ENCODE results near the gene GFPT2.

GFPT2 gene

GRCh38 chr5:180332861-180333260 lies 20.3 kb downstream of the GFPT2 start:
- no peak for DNase-seq

GRCh38 chr5:180332051-180332517 lies 21.1 kb downstream of the GFPT2 start:
- no peak for DNase-seq

GRCh38 chr5:180331647-180331950 lies 21.5 kb downstream of the GFPT2 start:
- DNase-seq = no peak

DNA sequence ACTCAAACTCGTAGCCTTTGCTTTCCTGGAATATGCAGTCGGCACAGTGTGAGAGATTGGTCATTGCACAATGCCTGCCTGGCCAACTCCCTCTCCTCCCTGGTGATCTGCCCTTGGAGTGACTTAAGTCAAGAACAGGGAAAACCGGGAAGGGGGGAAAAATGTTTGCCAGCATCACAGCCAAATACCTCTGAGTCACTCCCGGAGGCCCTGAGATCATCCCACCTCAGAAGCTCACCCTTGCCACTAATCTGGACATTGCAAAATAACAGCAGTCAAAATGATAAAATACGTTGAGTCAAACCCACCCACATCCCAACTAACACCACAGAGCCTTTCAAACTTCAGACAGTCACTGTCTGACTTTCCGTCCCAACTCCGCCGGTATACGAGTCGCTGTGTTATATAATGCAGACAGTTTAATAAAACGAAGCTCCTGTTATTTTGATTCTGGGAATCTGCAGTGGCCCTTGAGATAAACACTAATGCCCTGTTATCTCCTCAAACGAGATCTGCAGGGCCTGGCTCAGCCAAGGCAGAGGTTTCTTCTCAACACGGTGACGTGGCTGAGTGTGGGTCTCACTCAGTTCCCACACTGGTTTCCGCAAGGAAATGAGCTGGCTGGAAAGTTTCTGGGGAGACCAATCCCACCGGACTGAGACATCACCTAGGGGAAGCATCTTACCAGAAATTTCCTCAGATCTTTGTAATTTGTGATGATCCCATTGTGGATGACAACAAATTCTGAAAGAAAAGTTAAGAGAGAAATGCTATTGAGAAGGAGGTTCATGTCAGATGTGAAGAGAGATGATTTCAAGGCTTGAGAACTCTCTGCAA lies 22.1 kb downstream of the GFPT2 start:
- DNase-seq = no peak

DNA sequence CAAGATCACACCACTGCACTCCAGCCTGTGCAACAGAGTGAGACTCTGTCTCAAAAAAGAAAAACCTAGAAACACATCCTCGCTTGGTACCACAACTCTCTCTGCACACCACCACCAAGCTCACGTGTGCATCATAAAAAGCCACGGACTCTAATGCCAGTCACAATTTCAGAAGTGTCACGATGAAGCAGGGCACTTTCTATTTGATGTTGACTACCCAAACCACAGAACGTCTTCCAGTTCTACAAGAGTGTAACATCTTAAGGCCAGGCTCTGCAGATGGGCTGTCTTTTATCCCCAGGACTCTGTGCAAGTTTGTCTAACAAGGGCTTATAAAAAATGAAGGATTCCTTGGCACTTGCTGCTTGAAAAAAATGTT lies 22.9 kb downstream of the GFPT2 start:
- no peak for DNase-seq

DNA sequence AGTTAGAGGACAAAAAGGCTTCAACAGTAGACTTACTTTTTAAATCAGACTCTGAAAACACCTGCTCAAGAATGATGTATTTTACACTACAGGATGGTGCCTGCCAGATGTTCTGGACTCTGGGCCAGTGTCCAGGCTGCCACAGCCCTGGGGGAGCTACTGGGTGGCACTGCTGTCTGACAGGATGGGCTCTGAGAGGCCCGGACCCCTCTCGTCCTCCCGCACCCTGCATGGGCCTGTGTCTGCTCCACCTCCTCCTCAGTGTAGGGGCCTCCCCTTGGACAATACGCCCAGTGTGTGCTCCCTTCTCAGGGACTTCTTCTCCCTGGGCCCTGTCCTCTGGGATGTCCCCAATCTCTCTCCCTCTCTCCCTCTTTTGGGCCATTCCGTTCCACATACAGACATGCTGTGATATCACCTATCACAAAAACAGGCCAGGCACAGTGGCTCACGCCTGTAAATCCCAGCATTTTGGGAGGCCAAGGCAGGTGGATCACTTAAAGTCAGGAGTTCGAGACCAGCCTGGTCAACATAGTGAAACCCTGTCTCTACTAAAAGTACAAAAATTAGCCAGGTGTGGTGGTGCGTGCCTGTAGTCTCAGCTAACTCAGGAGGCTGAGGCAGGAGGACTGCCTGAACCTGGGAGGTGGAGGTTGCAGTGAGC lies 23.4 kb downstream of the GFPT2 start:
- DNase-seq = no peak

GRCh38 chr5:180329138-180329435 lies 24.0 kb downstream of the GFPT2 start:
- DNase-seq = no peak

DNA sequence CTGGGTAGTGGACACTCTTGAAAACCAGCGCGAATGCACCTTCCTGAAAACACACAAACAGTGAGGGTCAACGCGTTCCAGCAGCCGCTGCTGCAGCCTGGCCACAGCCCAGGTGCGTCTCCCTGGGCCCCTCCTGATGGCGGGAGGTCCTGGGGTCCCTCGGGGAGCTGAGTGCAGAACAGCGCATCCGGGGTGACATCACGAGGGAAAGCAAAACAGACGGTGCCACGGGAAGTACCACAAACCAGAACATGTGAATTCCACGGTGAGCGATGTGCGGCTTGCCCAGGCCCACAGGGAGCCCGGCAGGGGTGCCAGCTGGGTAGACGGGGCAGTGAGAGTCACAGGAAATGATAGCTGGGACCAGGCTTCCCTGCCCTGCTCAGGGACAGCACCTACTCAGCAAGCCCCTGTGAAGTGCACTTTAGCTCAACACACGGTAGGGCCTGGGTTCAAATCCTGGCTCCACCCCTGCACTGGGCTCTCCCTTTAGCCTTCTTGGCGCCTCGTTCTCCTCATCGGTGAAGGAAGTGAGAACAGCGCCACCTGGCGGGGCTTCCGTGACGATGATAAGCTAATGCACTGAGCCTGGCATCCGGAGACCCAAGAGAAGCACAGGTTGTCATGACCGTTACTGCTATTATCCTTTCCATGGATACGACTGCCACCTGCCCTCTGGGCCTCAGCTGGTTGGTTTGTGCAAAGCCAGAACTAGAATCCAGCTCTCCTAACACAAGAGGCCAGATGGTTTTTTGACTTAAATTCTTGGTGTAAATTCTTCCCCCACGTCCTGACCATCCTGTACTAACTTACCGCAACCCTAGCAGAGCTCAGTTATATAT lies 24.6 kb downstream of the GFPT2 start:
- DNase-seq = peak; percentile 74

GRCh38 chr5:180326989-180327565 lies 26.1 kb downstream of the GFPT2 start:
- no peak for DNase-seq

DNA sequence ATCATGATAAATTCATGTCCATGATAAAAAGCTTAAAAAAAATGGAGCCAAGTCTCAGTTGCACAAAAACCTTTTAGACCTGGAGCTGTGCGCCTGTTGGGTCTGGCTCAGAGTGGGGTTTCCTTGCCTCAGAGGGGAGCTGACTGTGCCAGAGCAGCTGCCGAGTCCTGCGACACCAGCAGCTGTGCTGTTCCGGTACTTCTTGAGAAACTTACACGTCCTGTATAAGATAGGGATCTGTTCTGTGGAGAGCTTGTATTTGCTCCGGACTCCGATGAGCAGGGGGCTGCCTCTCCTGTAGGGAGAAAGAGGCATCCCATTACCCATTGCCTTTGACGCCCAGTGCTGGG lies 28.6 kb downstream of the GFPT2 start:
- DNase-seq = no peak

DNA sequence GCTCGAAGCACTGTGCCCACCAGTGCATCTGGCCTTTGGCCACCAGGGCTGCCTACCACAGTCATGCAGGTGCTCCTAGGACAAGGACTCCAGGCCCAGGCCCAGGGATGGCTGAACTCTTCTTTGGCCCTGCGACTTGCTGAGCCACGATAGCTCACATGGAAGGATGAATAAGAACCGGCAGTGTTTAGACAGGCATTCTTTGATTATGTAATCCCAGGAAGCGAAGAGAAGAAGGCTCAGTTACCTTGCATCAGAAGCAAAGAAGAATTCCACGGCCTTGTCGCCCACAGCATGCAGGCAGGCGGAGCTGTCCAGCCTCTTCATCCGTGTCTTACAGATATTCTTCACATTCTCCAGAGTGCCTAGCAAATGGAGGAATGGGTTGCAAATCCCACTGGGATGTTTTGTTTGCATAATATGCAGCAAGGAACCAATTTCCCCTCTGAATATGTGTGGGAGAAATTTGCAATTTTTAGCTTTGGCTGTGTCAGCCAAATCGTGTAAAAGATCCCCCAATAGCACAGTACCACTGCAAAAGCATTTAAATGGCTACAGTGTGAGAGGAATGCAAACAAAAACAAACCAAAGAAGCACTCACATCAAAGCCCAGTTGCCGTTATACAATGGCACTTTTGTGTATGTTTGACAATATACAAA lies 29.1 kb downstream of the GFPT2 start:
- no peak for DNase-seq

GRCh38 chr5:180323160-180323559 lies 30.0 kb downstream of the GFPT2 start:
- DNase-seq = no peak

GRCh38 chr5:180318456-180319089 lies 34.6 kb downstream of the GFPT2 start:
- no peak for DNase-seq

DNA sequence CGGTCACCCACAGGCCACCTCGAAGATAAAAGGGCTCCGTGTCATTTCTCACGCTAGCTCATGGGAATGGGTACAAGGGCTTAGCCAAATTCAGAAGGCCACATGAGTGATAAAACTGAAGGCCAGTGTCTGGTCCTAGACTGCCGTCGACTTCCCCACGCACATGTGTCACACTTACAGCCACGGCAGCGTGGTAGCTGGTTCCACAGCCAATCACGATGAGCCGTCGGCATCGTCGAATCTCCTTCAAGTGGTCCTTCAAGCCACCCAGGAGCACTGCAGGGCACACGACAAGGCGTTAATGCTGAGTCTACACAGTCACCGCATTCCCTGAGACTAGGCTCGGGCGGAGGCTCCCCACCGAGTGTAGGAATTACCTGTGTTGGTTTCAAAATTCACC lies 36.5 kb downstream of the GFPT2 start:
- no peak for DNase-seq

GRCh38 chr5:180315762-180316212 lies 37.3 kb downstream of the GFPT2 start:
- DNase-seq = peak; percentile 62

GRCh38 chr5:180313677-180314505 lies 39.2 kb downstream of the GFPT2 start:
- DNase-seq = peak; percentile 46

DNA sequence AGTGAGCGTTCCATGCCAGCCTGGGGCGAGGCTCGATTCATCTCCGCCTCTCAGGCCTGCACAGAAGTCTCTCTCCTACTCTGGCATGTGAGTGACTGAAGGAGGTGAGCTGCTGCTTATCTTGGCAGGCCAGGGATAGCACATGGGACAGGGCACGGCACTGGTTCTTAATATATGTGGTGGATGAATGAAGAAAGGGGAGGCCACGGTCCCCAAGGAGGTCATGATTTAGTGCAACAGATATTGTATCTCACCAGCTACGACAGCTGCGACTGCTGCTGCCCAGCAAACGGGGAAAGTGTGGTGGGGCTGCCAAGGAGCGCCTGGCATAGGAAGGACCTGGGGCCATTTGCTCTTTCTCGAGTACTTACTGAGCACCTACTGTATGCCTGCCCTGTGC lies 41.9 kb downstream of the GFPT2 start:
- DNase-seq = no peak

DNA sequence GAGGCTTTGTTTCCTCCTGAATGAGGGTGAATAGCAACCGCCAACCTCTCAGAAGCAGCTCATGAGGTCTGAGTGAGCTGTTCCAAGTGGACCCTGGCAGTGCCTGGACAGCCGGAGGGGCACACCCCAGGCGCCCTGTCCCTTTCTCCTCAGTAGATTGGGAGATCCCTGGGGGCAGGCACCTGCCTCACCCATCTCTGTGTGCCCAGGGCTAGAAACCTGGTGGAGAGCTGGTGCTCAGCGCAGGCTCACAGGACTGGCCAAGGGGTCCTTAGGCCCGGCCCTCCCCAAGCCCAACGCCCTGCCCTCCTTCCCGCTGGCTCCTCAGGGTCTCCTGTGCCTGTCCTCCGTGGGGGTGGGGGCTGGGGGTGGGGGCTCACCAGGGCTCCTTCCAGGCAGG lies 46.3 kb downstream of the GFPT2 start:
- DNase-seq = no peak

DNA sequence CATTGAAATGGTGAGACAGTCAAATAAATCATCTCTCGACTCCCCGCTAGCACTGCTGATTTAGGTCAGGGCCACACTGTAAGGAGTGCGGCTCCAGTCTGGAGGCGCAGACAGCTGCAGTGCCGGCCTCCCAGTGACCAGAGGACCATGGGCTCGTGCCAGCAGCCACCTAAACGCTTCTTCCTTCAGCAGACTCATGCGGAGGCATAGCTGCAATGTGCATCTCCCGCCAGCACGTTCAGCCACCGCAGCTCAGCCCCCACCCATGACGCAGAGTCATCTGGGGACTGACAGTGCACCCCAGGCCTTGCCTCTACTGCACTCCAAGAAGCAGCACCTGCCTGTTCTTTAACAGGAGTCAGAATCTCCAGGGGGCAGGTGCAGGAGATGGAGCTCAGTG lies 47.7 kb downstream of the GFPT2 start:
- DNase-seq = no peak

DNA sequence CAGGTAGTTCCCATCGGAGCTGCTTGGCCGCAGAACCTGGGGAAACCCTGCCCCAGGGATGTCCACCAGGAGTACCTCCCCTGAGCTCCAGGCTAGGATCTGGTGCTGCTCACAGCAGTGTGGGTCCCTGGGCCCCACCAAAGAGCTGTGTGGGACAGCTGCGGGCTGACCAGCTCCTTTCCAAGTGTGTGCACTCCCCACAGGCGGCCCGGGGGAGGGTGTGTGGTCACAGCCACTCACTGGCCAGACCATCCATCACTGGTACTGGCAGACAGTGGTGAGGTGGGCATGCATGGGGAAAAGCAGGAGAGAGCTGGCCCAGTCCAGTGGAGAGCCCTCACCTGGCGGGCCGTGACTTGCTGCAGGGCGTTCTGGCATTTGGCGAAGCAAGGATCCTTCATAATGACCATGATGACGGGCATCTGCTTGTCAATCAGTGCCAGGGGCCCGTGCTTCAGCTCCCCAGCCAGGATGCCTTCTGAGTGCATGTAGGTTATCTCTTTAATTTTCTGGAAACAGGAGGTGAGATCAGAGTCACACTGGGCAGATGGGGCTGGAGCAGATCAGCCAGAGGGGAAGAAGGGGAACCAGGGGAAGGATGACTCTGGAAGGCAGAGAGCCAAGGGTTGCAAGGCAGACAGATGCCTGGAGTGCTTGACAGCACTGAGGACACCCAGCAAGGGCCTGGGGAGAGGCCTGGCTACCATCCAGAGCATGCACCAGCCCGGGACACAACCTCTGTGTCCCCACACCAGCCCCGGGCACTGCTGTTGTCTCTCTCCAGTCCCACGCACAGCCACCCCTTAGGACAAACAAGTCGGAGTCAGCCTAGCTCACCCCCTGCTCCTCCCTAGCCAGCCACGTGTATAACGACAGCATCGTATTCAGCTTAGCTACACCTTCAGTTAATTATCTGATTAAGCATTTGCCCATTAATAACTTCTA lies 48.4 kb downstream of the GFPT2 start:
- no peak for DNase-seq

DNA sequence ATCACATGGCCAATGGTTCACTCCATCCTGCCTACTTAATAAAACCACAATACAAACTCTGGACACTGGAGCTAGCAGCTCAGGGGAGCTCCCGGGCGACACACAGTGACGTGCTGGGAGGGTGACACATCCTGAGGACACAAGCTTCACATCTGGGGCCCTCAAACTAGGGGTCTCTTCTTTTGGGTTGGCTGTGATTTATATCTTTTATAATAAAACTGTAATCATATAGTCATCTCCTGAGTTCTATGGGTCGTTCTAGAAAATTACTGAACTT lies 49.2 kb downstream of the GFPT2 start:
- no peak for DNase-seq

Measured in activated CD4-positive, alpha-beta T cell treated with anti-CD3 and anti-CD28 coated beads for 1 hour (primary cell).